OCI-LY3 (cell line): ENCODE data around the gene NTPCR.

Experiments
- EZH2phosphoT487 ChIP-seq: fragments of 200-600 bp; shearing (Covaris generic); IDR thresholded peaks from 2 replicates; pipeline ENCODE4 v1.6.1; 2018; ENCODE audit warnings: antibody characterized with exemption, mixed run types, low read depth
- TF ChIP-seq, protein P1 (sequence below): fragments of 200-600, 300-600 bp; sonication (generic); IDR thresholded peaks from 2 replicates; pipeline ENCODE4 v1.5.1; 2014; ENCODE audit warnings: antibody characterized with exemption, low read length, low read depth

DNA sequence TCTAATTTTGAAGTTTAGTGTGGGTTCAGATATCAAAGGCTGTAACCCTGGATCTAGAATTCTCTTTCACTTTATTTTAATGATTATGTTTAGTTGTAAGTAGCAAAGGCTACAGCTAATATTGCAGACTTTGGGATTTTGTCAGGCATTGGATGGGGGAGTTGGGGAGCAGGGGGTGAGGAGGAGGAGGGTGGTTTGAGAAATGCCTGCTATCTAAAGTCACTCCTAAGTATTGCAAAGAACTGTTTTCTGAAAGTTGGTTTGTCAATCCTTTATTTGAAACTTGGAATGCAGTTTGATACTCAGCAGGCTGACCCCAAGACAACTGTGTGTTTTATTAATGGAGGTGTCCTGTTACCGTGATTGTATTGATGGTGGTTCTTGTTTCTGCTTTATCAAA lies 1.2 kb downstream of the NTPCR start:
- TF ChIP-seq, protein P1, sequence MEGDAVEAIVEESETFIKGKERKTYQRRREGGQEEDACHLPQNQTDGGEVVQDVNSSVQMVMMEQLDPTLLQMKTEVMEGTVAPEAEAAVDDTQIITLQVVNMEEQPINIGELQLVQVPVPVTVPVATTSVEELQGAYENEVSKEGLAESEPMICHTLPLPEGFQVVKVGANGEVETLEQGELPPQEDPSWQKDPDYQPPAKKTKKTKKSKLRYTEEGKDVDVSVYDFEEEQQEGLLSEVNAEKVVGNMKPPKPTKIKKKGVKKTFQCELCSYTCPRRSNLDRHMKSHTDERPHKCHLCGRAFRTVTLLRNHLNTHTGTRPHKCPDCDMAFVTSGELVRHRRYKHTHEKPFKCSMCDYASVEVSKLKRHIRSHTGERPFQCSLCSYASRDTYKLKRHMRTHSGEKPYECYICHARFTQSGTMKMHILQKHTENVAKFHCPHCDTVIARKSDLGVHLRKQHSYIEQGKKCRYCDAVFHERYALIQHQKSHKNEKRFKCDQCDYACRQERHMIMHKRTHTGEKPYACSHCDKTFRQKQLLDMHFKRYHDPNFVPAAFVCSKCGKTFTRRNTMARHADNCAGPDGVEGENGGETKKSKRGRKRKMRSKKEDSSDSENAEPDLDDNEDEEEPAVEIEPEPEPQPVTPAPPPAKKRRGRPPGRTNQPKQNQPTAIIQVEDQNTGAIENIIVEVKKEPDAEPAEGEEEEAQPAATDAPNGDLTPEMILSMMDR = no peak
- TF ChIP-seq EZH2phosphoT487 = no peak
